Right renal pelvis (tissue), 4 donors: ENCODE results near the gene TRIM52. TPM values are rescaled to one million over a fixed set of nuclear protein-coding genes. Genes with fewer than 3 reads are reported as not detected.

Experiments used
- DNase-seq, 4 donors: peaks; one replicate each; pipeline ENCODE4 v3.0.0-alpha.2; 2013; ENCODE audit warnings: low read depth in 4 of 4, low spot score in 3 of 4, missing footprints in 1 of 4
- polyA plus RNA-seq, 4 donors: library from polyadenylated mRNA; unstranded; fragments of 120-200 nt; gene quantifications; one replicate each; pipeline ENCODE4 v1.2.1, GENCODE V29; 2013; ENCODE audit not compliant: insufficient read length in 4 of 4

Gene TRIM52
- polyA plus RNA-seq, 4 donors, result 20.6 to 33.1 (median 25.3) TPM

- no peak for DNase-seq
These were observed 26.3 kb downstream of the TRIM52 start for GRCh38 chr5:181234455-181235306.

DNA sequence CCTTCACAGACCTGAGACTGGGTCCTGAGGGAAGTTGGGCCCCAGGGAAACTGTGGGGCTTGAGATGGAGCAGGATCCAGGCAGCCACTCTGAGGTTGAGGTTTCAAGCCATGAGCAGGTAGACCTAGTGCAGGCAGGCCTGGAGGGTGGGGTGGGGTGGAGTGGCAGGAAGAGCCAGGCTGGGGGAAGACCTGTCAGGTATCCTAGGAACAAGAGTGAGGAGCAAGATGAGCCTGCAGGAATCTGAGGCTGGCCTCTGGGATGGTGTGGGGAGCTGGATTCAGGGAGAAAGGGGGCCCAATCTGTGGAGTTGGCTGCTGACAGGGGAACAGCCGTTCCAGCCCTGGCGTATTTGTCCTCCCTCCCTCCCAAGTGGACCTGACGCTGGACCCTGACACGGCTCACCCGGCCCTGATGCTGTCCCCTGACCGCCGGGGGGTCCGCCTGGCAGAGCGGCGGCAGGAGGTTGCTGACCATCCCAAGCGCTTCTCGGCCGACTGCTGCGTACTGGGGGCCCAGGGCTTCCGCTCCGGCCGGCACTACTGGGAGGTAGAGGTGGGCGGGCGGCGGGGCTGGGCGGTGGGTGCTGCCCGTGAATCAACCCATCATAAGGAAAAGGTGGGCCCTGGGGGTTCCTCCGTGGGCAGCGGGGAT lies 27.0 kb downstream of the TRIM52 start:
- no peak for DNase-seq

GRCh38 chr5:181233088-181233800 lies 27.7 kb downstream of the TRIM52 start:
- DNase-seq, result no peak

GRCh38 chr5:181232593-181232992 lies 28.4 kb downstream of the TRIM52 start:
- DNase-seq, result no peak

- DNase-seq, result no peak
These were observed 29.5 kb downstream of the TRIM52 start for GRCh38 chr5:181231432-181231831.

DNA sequence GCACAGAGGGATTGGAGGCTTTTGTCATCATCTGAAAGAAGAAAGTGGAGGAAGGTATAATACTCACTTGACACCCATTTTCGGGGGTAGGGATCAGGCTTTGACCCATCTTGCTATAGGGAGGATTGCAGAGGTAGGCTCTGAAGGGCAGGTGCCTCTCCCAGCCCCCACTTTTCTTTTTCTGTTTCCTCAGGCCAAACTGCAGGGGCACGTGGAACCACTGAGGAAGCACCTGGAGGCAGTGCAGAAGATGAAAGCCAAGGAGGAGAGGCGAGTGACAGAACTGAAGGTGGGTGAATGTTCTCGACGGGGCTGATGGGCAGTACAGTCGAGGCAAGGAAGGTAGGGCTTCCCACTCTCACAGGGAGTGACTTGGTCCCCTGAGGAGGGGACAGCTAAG lies 30.4 kb downstream of the TRIM52 start:
- DNase-seq, result no peak

DNA sequence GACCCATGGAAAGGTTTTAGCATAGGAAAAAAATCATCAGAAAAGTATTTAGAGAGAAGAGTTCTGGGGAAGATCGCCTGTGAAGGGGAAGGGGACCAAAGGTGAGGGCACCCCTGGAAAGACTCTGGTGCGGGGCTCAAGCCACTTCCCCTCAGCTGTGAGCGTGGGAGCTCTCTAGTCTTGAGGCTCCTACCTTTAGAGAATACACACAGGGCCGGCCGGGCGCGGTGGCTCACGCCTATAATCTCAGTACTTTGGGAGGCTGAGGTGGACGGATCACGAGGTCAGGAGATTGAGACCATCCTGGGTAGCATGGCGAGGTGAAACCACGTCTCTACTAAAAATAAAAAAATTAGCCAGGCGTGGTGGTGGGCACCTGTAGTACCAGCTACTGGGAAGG lies 30.9 kb downstream of the TRIM52 start:
- DNase-seq, result no peak

GRCh38 chr5:181224390-181225229 lies 36.3 kb downstream of the TRIM52 start:
- DNase-seq, result no peak

DNA sequence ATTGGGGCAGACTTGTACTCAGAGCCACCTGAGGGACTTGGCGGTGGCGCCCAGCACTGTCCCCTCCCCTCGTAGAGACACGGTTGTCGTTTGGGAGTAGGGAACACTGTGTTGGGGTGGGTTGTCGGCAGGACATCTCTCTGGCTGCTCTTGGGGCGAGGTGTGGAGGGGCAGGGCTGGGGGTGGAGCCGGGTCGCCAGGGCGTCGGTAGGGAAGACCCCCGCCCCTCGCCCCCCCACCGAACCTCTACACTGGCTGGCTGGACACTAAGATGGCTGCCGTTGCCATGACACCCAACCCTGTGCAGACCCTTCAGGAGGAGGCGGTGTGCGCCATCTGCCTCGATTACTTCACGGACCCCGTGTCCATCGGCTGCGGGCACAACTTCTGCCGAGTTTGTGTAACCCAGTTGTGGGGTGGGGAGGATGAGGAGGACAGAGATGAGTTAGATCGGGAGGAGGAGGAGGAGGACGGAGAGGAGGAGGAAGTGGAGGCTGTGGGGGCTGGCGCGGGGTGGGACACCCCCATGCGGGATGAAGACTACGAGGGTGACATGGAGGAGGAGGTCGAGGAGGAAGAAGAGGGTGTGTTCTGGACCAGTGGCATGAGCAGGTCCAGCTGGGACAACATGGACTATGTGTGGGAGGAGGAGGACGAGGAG lies 37.1 kb downstream of the TRIM52 start:
- no peak for DNase-seq

DNA sequence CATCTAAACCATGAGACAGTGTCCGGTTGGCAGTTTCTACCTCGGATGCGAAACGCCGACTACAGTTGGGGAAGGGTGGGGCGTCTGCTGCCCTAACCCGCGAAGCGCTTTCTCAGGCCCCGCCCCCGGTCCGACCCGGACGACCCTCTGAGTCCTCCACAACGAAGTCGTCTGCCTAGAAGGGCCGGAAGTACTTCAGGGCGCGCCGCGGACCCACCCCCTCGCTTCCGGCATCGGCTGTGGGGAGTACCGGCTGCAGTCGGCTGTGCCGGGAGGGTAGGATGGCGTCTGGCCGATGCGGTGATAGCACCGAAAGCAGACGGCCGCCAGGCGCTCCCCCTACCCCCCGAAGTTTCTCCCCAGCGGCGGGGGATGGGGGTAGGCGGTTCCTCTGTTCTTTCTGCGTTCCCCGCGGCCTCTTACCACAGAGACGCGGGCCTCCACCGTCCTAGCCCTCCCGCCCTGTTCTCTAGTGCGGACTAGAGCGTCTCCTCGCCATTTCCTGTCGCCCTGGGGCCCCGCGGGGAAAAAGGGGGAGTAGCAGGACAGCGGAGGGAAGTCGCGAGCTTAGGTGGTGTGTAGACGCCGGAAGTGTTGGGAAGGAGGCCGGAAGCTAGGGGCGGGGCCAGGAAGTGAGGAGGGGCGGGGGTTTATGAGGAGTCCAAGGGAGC lies 37.8 kb downstream of the TRIM52 start, which contains the start of gene TRIM41:
Gene TRIM41, plus strand, starts transcription at position 224 of the 671 bp plus-strand sequence. CDS start 719 bp downstream, outside the sequence.
- DNase-seq, result peak; percentile 91 to 96 (median 94)

DNA sequence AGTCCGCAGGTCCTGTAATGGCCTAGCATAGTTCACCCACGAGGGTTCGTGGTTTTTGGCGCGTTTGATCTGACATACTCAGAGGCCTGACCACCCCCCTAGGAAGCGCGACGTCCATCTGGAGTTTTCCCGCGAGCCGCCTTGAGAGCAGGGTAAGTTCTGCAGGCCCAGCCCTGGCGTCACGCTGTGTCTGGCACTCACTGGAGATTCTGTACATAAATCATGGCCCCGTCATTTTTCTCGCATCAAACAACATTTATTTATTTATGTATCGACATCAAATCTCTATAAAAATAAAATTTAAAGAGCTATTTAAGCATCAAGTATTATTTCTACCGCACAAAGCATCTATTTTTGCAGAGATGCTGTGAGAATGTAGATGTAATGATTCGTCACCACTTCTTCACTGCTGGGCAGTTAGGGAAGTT lies 38.3 kb downstream of the TRIM52 start:
- DNase-seq, result no peak

GRCh38 chr5:181221792-181222629 lies 38.9 kb downstream of the TRIM52 start:
- peak in 3 of 4 donors; percentile 83 to 89 (median 86) for DNase-seq

DNA sequence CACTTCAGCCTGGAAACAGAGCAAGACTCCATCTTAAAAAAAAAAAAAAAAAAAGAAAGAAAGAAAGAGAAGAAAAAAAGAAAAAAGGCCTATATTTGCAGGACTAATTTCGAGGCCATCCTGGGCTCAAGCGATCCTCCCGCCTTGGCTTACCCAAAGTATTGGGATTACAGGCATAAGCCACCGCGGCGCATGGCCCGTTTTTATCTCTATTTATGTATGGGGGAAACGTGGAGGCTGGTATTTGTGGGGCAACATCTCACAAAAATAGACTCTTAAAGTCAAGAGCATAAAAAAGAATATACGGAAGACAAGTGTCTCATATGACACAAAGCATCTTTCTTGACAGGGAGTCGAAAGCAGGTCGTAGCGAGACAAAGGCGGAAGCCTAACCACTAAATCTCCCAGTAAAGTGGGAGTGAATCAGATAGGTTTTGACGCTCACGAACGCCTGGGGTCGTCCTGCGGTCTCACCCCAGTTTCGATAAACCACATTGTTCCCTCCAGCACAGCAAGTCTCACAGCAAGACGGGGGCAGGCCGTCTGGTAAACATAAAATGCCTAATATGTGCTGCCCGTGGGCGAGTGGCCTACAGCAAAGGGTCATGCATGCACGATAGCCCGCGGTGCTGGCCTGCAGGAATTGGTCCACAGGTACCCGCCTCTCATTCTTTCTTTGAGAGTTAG lies 39.7 kb downstream of the TRIM52 start:
- DNase-seq, result no peak

GRCh38 chr5:181220178-181220515 lies 40.8 kb downstream of the TRIM52 start:
- no peak for DNase-seq

DNA sequence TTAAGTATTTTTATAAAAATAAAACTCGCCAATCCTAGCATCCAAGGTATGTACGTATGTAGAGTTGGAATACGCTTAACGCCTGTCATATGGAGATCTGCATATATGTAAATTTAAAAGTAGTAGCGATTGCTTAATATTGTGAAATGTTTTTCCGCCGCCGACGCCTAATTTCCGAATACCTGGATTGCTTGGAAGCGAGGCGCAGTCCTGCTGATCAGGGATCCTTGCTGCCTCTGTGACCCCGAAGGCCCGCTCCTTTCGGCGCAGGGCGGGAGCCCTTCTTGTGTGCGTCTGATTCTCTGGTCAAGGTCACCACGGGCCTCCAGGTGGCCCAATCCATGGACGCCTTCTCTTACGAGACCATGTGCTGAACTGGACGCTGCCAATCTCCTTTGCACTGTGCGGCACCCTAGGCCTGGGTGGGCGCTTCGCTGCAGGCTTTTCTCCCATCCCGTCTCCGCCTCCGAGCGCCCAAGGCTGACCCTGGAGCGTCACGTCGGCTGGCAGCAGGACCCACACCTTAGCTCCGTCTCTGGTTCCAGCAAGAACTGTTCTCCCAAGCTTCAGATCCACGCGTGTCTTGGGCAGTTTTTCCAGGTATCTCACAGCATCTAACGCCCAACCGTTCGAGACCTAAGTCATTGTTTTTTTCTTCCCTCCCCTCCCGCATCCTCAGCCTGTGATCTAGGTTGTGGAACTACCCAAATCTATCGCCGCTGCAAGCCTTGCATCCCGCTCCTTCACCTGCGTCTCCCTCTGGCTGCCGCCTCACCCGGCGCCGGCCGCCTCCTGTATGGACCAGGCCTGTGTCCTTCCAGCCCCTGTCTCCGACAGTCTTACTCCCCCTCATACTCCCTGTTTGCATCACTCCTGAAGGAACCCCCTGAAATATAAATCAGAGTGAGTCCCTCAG lies 41.4 kb downstream of the TRIM52 start:
- no peak for DNase-seq

GRCh38 chr5:181218795-181219124 lies 42.2 kb downstream of the TRIM52 start:
- DNase-seq, result no peak

DNA sequence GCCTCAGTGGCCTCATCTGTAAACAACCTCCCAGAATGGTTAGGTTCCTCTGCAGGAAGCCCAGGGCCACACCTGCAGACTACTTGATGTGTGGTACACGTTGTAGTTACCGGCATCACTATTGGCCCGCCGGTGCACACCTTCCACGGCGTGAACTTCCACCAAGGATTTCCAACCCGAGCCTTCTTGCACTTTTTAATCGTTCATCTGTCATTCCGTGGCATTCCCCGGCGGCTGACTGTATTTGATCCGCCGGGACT lies 43.2 kb downstream of the TRIM52 start:
- no peak for DNase-seq
